Anterior cingulate cortex (tissue), 58 donors: ENCODE data around the gene LCAT.

ENCODE experiments used
- DNase-seq, 58 donors: peaks; one replicate each; lab custom pipeline; 2025; lab: John Stamatoyannopoulos, UW

The LCAT gene

GRCh38 chr16:67935101-67935401 is 8.9 kb downstream of the LCAT start:
- DNase-seq, result peak in 2 of 58 donors; percentile 53 to 57

GRCh38 chr16:67934306-67935100 is 9.4 kb downstream of the LCAT start:
- DNase-seq, result peak in 2 of 58 donors; percentile 26 to 35

GRCh38 chr16:67933805-67934204 is 10.1 kb downstream of the LCAT start:
- DNase-seq, result no peak

- DNase-seq, result no peak
Observed at GRCh38 chr16:67932462-67932840, 11.5 kb downstream of the LCAT start.

GRCh38 chr16:67931712-67932461 is 12.0 kb downstream of the LCAT start, which contains the start of gene CTRL:
Gene CTRL, minus strand, starts transcription at chr16:67931862. Its CDS starts 10 bp downstream, at chr16:67931852.
- DNase-seq, result no peak

- DNase-seq, result no peak
Observed at GRCh38 chr16:67930678-67931211, 13.2 kb downstream of the LCAT start.

- DNase-seq, result no peak
Observed at GRCh38 chr16:67930191-67930590, 13.7 kb downstream of the LCAT start.

- peak in 53 of 58 donors; percentile 15 to 83 (median 58) for DNase-seq
Observed at GRCh38 chr16:67928561-67929364, 15.2 kb downstream of the LCAT start.

GRCh38 chr16:67928147-67928546 is 15.8 kb downstream of the LCAT start:
- no peak for DNase-seq

GRCh38 chr16:67927131-67927941 is 16.6 kb downstream of the LCAT start:
- DNase-seq, result no peak

GRCh38 chr16:67926181-67926750 is 17.7 kb downstream of the LCAT start:
- DNase-seq, result peak in 39 of 58 donors; percentile 20 to 70 (median 42)

GRCh38 chr16:67924140-67924906 is 19.6 kb downstream of the LCAT start:
- peak in 2 of 58 donors; percentile 16 to 41 for DNase-seq

- DNase-seq, result peak in 22 of 58 donors; percentile 19 to 58 (median 36)
Observed at GRCh38 chr16:67923414-67924116, 20.4 kb downstream of the LCAT start.

- DNase-seq, result no peak
Observed at GRCh38 chr16:67922740-67923139, 21.2 kb downstream of the LCAT start.

- peak in 2 of 58 donors; percentile 17 to 42 for DNase-seq
Observed at GRCh38 chr16:67922221-67922620, 21.7 kb downstream of the LCAT start.

GRCh38 chr16:67919622-67920221 is 24.2 kb downstream of the LCAT start:
- no peak for DNase-seq

- DNase-seq, result peak in 9 of 58 donors; percentile 21 to 62 (median 54)
Observed at GRCh38 chr16:67917852-67918236, 26.1 kb downstream of the LCAT start.
